Adrenal gland (tissue), 12 donors: Measurements from ENCODE around the gene SAP30BP. TPM values are rescaled to one million over a fixed set of nuclear protein-coding genes. Genes with fewer than 3 reads are reported as not detected.
A peak's percentile ranks its signal among the peaks of the same experiment; 100 is the strongest.

Experiments used
- DNase-seq, 7 donors: peaks; one replicate each; pipeline ENCODE4 v3.0.0-alpha.2; 2019 to 2020
- H3K27ac ChIP-seq, 5 donors: fragments of 200-600 bp; sonication (generic) in 4 of 5; 1 replicate in 3 of 5; 2 replicates in 2 of 5; pipeline versions ENCODE4 v1.5.1 to v1.8.0; 2016 to 2020; ENCODE audit warnings: mild to moderate bottlenecking in 1 of 5
- H3K27me3 ChIP-seq: fragments of 200-600 bp; 2 replicates; pipeline ENCODE4 v1.8.0; 2021
- H3K36me3 ChIP-seq, 2 donors: fragments of 200-600 bp; replicated peaks in 1 of 2; 1 replicate in 1 of 2; 2 replicates in 1 of 2; pipeline versions ENCODE4 v1.5.1 to v1.8.0; 2018 to 2022
- H3K4me1 ChIP-seq, 2 donors: fragments of 200-600 bp; replicated peaks in 1 of 2; 1 replicate in 1 of 2; 2 replicates in 1 of 2; pipeline versions ENCODE4 v1.5.1 to v1.8.0; 2018 to 2021
- H3K4me3 ChIP-seq, 4 donors: fragments of 200-600 bp; sonication (generic) in 3 of 4; one replicate each; pipeline ENCODE4 v1.5.1; 2016 to 2018
- H3K9me3 ChIP-seq, 3 donors: fragments of 200-600 bp; sonication (generic) in 1 of 3; replicated peaks in 1 of 3; 1 replicate in 2 of 3; 2 replicates in 1 of 3; pipeline versions ENCODE4 v1.5.1 to v1.8.0; 2016 to 2021
- CTCF ChIP-seq, 6 experiments: fragments of 450-650 bp in 4 of 6; fragments of 200-600 bp in 2 of 6; sonication (generic) in 1 of 6; IDR thresholded peaks; 1 replicate in 5 of 6; 2 replicates in 1 of 6; pipeline versions ENCODE4 v1.5.1 to v1.8.0; 2016 to 2021; ENCODE audit warnings: antibody characterized with exemption in 6 of 6, mild to moderate bottlenecking in 2 of 6, moderate library complexity in 1 of 6
- POLR2A ChIP-seq, 2 donors: fragments of 450-650 bp; IDR thresholded peaks; one replicate each; pipeline ENCODE4 v1.6.1; 2017; ENCODE audit warnings: antibody characterized with exemption in 2 of 2, mild to moderate bottlenecking in 2 of 2, moderate library complexity in 1 of 2
- WGBS, 4 donors: extraction: QIAGEN DNeasy Blood & Tissue Kit in 2 of 4; methylation state at CpG; one replicate each; pipeline versions ENCODE4 v1.1.5 to v1.1.7; 2013 to 2017; 5-methylcytosine and 5-hydroxymethylcytosine counted together
- intact Hi-C, 2 donors: fragments of 100-400 bp; cut with DNase I; formaldehyde crosslinking; loops; one replicate each; pipeline versions ENCODE4 v1.14.1 to v1.15.0; 2022 to 2023
- polyA plus RNA-seq, 3 donors: library from polyadenylated mRNA; stranded (reverse); fragments of 200-250 nt in 2 of 3; fragments of 350-450 nt in 1 of 3; fragmentation: Illumina TruSeq in 1 of 3; extraction: RNeasy Lipid Tissue Mini Kit (QIAGEN cat#74804) in 1 of 3; gene quantifications; one replicate each; pipeline ENCODE4 v1.2.3, GENCODE V29; 2013 to 2014
- total RNA-seq, 9 donors: library from RNA; depleted of rRNA in 4 of 9; stranded (reverse); fragments of >200 nt in 4 of 9; fragments of 120-200 nt in 1 of 9; fragmentation: NEBNext Ultra II Directional in 1 of 9; extraction: Animal tissue kit (Norgen Biotek cat#: 25700) in 1 of 9; gene quantifications; one replicate each; pipeline versions ENCODE4 v1.1.0 to v1.2.4, GENCODE V29; 2013 to 2023
- donor health status: healthy with polysubstance abuse.
- donor health status: Bipolar disorder and iron deficiency.
- donor health status: DM: yes; HTN: yes; CAD: no.
- donor health status: DM: no; HTN: no; CAD: no.
- donor health status: DM: no; HTN: no; CAD: no.
- donor health status: DM: yes; HTN: yes; CAD: no.

SAP30BP gene
- total and polyA plus RNA-seq, 12 donors, result 45.3 to 130 (median 69.1) TPM

GRCh38 chr17:75619506-75620431, 47.4 kb upstream of the SAP30BP start:
- WGBS, 4 donors, result 77 to 83% (median 80%) methylated on average over 8 to 36 of the region's 36 CpGs
- Histone ChIP-seq H3K36me3 (peaks cover 0 to 17% of the 10 kb centered on the region in 2 donors), H3K4me1 (no peaks in the 10 kb centered on the region), H3K4me3 (no peak overlapping the region), H3K9me3 (no peaks in the 10 kb centered on the region), H3K27me3 (no peaks in the 10 kb centered on the region), H3K27ac (no peak overlapping the region)
- peak in 1 of 7 donors; percentile 33 for DNase-seq
- TF ChIP-seq CTCF (IDR thresholded peaks at IDR 0.05) (peak in 3 of 6 experiments; percentile 11 to 24 (median 13)), POLR2A (IDR thresholded peaks at IDR 0.05) (no peak)
- intact Hi-C loops, result no loop called here

DNA sequence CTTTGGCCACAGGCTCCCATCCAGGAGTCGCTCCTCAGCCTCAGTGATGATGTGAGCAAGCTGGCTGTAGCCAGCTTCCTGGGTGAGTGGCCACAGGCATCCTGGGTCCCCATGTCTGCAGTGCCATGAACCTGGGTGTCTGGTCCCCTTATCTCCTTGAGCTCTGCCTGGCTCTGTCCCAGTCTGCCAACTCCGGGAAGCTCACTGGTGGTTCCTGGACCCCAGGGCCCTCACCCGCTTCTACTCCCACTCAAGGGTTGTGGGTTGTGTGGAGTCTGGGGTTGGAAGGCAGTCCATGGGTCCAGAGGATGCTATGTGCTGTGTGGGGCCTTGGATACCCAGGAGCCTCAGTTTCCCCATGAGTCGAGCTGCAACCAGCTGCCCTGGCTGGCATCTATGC, 45.6 kb upstream of the SAP30BP start:
- DNase-seq, result no peak
- Histone ChIP-seq H3K9me3 (no peaks in the 10 kb centered on the region), H3K27me3 (no peaks in the 10 kb centered on the region), H3K36me3 (peaks cover 0 to 14% of the 10 kb centered on the region in 2 donors), H3K27ac (no peak overlapping the region), H3K4me1 (no peaks in the 10 kb centered on the region), H3K4me3 (no peak overlapping the region)
- TF ChIP-seq CTCF (IDR thresholded peaks at IDR 0.05) (no peak), POLR2A (IDR thresholded peaks at IDR 0.05) (no peak)
- WGBS, 4 donors, result 78 to 100% (median 84%) methylated on average over 1 to 4 of the region's 4 CpGs
- intact Hi-C loops, result no loop called here

- DNase-seq, result no peak
- H3K4me1 ChIP-seq, result no peaks in the 10 kb centered on the region
- intact Hi-C loops, result no loop called here
- peaks cover 0 to 15% of the 10 kb centered on the region in 2 donors for H3K36me3 ChIP-seq
- H3K27me3 ChIP-seq, result no peaks in the 10 kb centered on the region
- WGBS, 4 donors, result 62 to 76% (median 69%) methylated on average over 8 of the region's 8 CpGs
- TF ChIP-seq POLR2A (IDR thresholded peaks at IDR 0.05) (no peak), CTCF (IDR thresholded peaks at IDR 0.05) (no peak)
- no peaks in the 10 kb centered on the region for H3K9me3 ChIP-seq
- H3K4me3 ChIP-seq, result no peak overlapping the region
- H3K27ac ChIP-seq, result no peak overlapping the region
These were observed 45.1 kb upstream of the SAP30BP start for GRCh38 chr17:75622076-75622475.

DNA sequence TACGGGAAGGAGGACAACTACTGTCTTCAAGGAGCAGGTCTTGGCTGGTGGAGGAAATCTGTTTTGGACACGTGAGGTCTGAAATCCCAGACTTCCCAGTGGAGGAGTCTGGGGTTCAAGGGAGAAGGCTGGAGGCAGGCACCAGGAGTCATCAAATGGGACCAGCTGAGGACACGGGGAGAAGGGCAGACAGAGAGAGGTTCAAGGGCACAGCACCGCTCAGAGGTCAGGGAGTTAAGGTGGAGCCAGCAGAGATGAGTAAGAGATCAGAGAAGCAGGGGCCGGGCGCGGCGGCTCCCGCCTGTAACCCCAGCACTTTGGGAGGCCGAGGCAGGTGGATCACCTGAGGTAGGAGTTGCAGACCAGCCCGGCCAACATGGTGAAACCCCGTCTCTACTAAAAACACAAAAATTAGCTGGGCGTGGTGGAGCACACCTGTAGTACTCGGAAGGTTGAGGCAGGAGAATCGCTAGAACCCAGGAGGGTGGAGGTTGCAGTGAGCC, 44.3 kb upstream of the SAP30BP start:
- intact Hi-C loops, result no loop called here
- Histone ChIP-seq H3K4me1 (no peaks in the 10 kb centered on the region), H3K27me3 (no peaks in the 10 kb centered on the region), H3K9me3 (no peaks in the 10 kb centered on the region), H3K36me3 (peaks cover 0 to 15% of the 10 kb centered on the region in 2 donors), H3K27ac (no peak overlapping the region), H3K4me3 (no peak overlapping the region)
- DNase-seq, result peak in 1 of 7 donors; percentile 20
- 52 to 68% (median 62%) methylated on average over 15 of the region's 15 CpGs for WGBS, 4 donors
- no peak for TF ChIP-seq POLR2A (IDR thresholded peaks at IDR 0.05)
